Smooth muscle cell (in vitro differentiated cells): ENCODE data around the gene C12orf57. TPM values are rescaled to one million over a fixed set of nuclear protein-coding genes. Genes with fewer than 3 reads are reported as not detected.

Experiments used
- DNase-seq: peaks from one replicate; lab custom pipeline; 2025; ENCODE audit not compliant: unreplicated experiment; lab: John Stamatoyannopoulos, UW
- H2AFZ ChIP-seq: fragments of 200-600 bp; sonication (generic); 2 replicates; pipeline ENCODE4 v1.6.0; 2016; ENCODE audit warnings: antibody characterized with exemption, low read depth, mild to moderate bottlenecking
- H3F3A ChIP-seq: fragments of 200-600 bp; sonication (generic); 2 replicates; pipeline ENCODE4 v1.6.0; 2017; ENCODE audit warnings: antibody characterized with exemption, low read depth
- H3K27ac ChIP-seq: fragments of 200-600 bp; sonication (generic); 2 replicates; pipeline ENCODE4 v1.5.1; 2016; ENCODE audit warnings: low read depth, mild to moderate bottlenecking
- H3K27me3 ChIP-seq: fragments of 200-600 bp; sonication (generic); 2 replicates; pipeline ENCODE4 v1.6.1; 2016; ENCODE audit warnings: low read depth, mild to moderate bottlenecking
- H3K36me3 ChIP-seq: fragments of 200-600 bp; sonication (generic); 2 replicates; pipeline ENCODE4 v1.5.1; 2016; ENCODE audit warnings: low read depth
- H3K4me1 ChIP-seq: fragments of 200-600 bp; sonication (generic); 2 replicates; pipeline ENCODE4 v1.5.1; 2016; ENCODE audit warnings: low read depth
- H3K4me2 ChIP-seq: fragments of 200-600 bp; sonication (generic); 2 replicates; pipeline ENCODE4 v1.6.0; 2016; ENCODE audit warnings: mild to moderate bottlenecking
- H3K4me3 ChIP-seq: fragments of 200-600 bp; sonication (generic); 2 replicates; pipeline ENCODE4 v1.5.1; 2016; ENCODE audit warnings: mild to moderate bottlenecking
- H3K79me2 ChIP-seq: fragments of 200-600 bp; sonication (generic); 2 replicates; pipeline ENCODE4 v1.6.0; 2016; ENCODE audit warnings: low read depth, mild to moderate bottlenecking
- H3K9ac ChIP-seq: fragments of 200-600 bp; sonication (generic); 2 replicates; pipeline ENCODE4 v1.6.0; 2016; ENCODE audit warnings: low read depth
- H3K9me3 ChIP-seq: fragments of 200-600 bp; sonication (generic); replicated peaks from 2 replicates; pipeline ENCODE4 v1.5.1; 2016; ENCODE audit warnings: low read depth
- H4K20me1 ChIP-seq: fragments of 200-600 bp; sonication (generic); 2 replicates; pipeline ENCODE4 v1.6.0; 2016; ENCODE audit warnings: low read depth
- CTCF ChIP-seq: fragments of 200-600 bp; sonication (generic); IDR thresholded peaks from 2 replicates; pipeline ENCODE4 v1.5.1; 2017; ENCODE audit warnings: borderline replicate concordance, mild to moderate bottlenecking, antibody characterized with exemption; ENCODE audit not compliant: insufficient read depth, poor library complexity, severe bottlenecking
- WGBS: methylation state at CpG from one replicate; pipeline ENCODE4 v1.1.7; 2016; ENCODE audit warnings: low lambda C conversion rate; 5-methylcytosine and 5-hydroxymethylcytosine counted together
- polyA plus RNA-seq: library from polyadenylated mRNA; unstranded; fragments of >200 nt; fragmentation: Nextera tagmentation; extraction: Ambion mirVana; gene quantifications from 2 replicates; pipeline ENCODE4 v1.2.1, GENCODE V29; 2016
- total RNA-seq: library from RNA; depleted of rRNA; stranded (reverse); fragments of >200 nt; gene quantifications from 2 replicates; pipeline ENCODE4 v1.2.3, GENCODE V29; 2014

C12orf57 gene
- total and polyA plus RNA-seq, 2 experiments from 2014 or later = 397 to 494 TPM

DNA sequence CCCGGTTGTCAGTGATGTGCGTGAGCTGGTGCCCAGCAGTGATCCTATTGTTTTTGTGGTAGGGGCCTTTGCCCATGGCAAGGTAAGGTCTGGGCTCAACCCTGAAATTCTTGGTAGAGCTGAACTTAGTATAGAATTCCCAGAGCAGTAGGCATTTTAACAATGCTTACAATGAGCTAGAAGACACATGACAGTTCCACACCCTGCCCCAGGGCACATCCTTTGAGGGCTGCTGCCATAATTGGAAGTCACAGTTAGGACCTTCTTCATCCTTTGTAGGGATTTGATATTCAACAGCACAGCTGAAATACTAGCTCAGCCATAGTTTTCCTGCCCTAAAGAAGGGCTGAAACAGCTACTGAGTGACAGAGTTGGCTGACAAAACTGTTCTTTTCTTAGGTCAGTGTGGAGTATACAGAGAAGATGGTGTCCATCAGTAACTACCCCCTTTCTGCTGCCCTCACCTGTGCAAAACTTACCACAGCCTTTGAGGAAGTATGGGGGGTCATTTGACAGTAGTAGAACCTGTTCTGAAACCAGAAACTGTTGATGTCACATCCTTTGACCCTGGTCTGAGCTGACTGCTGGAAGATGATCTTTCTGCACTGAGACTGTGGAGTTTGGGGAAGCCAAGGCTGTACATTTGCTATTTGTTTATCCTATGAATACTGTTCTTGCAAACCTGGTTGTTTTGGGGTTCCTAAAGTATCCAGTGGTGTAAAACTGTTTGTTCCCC is 31.6 kb downstream of the C12orf57 start:
- H3K9ac ChIP-seq = no peak overlapping the region
- WGBS = 97% methylated on average over 2 of the region's 2 CpGs
- H4K20me1 ChIP-seq = no peaks in the 10 kb centered on the region
- H3K36me3 ChIP-seq = no peaks in the 10 kb centered on the region
- H2AFZ ChIP-seq = no peak overlapping the region
- no peak for DNase-seq
- no peaks in the 10 kb centered on the region for H3K4me1 ChIP-seq
- TF ChIP-seq CTCF = no peak
- no peaks in the 10 kb centered on the region for H3K27me3 ChIP-seq
- no peak overlapping the region for H3K4me2 ChIP-seq
- peaks cover 9% of the 10 kb centered on the region for H3F3A ChIP-seq
- no peak overlapping the region for H3K4me3 ChIP-seq
- H3K79me2 ChIP-seq = peaks cover 20% of the 10 kb centered on the region
- H3K27ac ChIP-seq = no peak overlapping the region
- H3K9me3 ChIP-seq = no peaks in the 10 kb centered on the region

- Histone ChIP-seq H3F3A (peaks cover 5% of the 10 kb centered on the region), H3K9ac (no peak overlapping the region), H2AFZ (no peak overlapping the region), H3K4me1 (no peaks in the 10 kb centered on the region), H3K27ac (no peak overlapping the region), H3K4me3 (no peak overlapping the region), H3K79me2 (peaks cover 3% of the 10 kb centered on the region), H3K27me3 (no peaks in the 10 kb centered on the region), H3K4me2 (no peak overlapping the region), H4K20me1 (no peaks in the 10 kb centered on the region), H3K36me3 (no peaks in the 10 kb centered on the region), H3K9me3 (no peaks in the 10 kb centered on the region)
- no peak for DNase-seq
- TF ChIP-seq CTCF = no peak
- WGBS = 87% methylated on average over 10 of the region's 10 CpGs
Measured at GRCh38 chr12:6977653-6978052, 33.8 kb downstream of the C12orf57 start.

DNA sequence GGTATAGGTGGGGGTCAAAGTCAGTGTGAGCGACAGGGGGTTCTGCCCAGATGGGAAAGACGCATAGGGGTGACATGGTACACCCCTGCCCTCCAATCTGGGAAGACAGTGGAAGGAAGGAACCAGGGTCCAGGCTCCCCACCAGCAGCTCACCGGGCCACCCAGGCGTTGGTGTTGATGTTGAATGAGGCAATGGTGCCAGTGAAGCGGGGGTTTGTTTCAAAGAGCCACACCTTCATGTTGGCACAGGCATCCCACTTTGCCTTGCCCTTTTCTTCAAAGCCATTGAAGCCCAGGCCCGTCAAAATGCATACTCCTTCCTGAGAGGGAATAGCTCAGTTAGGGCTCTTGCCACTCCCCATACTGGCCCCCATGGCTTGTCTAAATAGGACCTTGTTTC is 34.4 kb downstream of the C12orf57 start:
- Histone ChIP-seq H3K4me3 (no peak overlapping the region), H2AFZ (no peak overlapping the region), H3K27ac (no peak overlapping the region), H3K9me3 (no peaks in the 10 kb centered on the region), H3K36me3 (no peaks in the 10 kb centered on the region), H3K79me2 (peaks cover under 1% of the 10 kb centered on the region), H3K4me1 (no peaks in the 10 kb centered on the region), H3K9ac (no peak overlapping the region), H3K4me2 (no peak overlapping the region), H4K20me1 (no peaks in the 10 kb centered on the region), H3F3A (peaks cover 4% of the 10 kb centered on the region), H3K27me3 (no peaks in the 10 kb centered on the region)
- over 99% methylated on average over 6 of the region's 6 CpGs for WGBS
- no peak for DNase-seq
- no peak for TF ChIP-seq CTCF

GRCh38 chr12:6978611-6979011 is 34.8 kb downstream of the C12orf57 start:
- DNase-seq = no peak
- Histone ChIP-seq H3K79me2 (no peaks in the 10 kb centered on the region), H4K20me1 (no peaks in the 10 kb centered on the region), H2AFZ (no peak overlapping the region), H3K4me1 (no peaks in the 10 kb centered on the region), H3K4me2 (no peak overlapping the region), H3F3A (peaks cover 4% of the 10 kb centered on the region), H3K9ac (no peak overlapping the region), H3K27ac (no peak overlapping the region), H3K9me3 (no peaks in the 10 kb centered on the region), H3K4me3 (no peak overlapping the region), H3K36me3 (no peaks in the 10 kb centered on the region), H3K27me3 (no peaks in the 10 kb centered on the region)
- 86% methylated on average over 3 of the region's 3 CpGs for WGBS
- TF ChIP-seq CTCF = no peak
